IMR-90 (cell line): ENCODE measurements around the gene MARVELD3. TPM values are rescaled to one million over a fixed set of nuclear protein-coding genes. Genes with fewer than 3 reads are reported as not detected.

ENCODE experiments used
- ATAC-seq: fragments of 200-7000 bp; cut with Tn5 transposase; 2 replicates; pipeline ENCODE4 v1.9.1; 2020; ENCODE audit warnings: low read depth, mild to moderate bottlenecking, moderate library complexity
- BruUV-seq: library from RNA; stranded (reverse); fragments of 400-500 nt; replicated peaks from 2 replicates; lab custom pipeline; 2021; lab: Mats Ljungman, UMichigan
- CTCF ChIA-PET: fragments of 300-600 bp; formaldehyde crosslinking; extraction: SDS; loops from one replicate; lab custom pipeline; 2021; ENCODE audit warnings: antibody characterized with exemption; lab: Yijun Ruan, JAX
- POLR2A ChIA-PET: fragments of 300-600 bp; sonication (Branson Sonifier 250); formaldehyde crosslinking; loops from one replicate; lab custom pipeline; 2022; ENCODE audit warnings: antibody characterized with exemption; ENCODE audit not compliant: unreplicated experiment; lab: Charles Lee
- DNase-seq: peaks from one replicate; pipeline ENCODE4 v3.0.0; 2013
- H2AFZ ChIP-seq: replicated peaks from 2 replicates; pipeline ENCODE3; 2013; ENCODE audit warnings: low read length, mild to moderate bottlenecking; ENCODE audit not compliant: poor library complexity
- H2AK5ac ChIP-seq: 2 replicates; pipeline ENCODE4 v1.6.1; 2013; ENCODE audit warnings: low read depth, low read length, inconsistent platforms
- H2AK9ac ChIP-seq: replicated peaks from 2 replicates; pipeline ENCODE3; 2013; ENCODE audit warnings: mild to moderate bottlenecking, low read depth, low read length, moderate library complexity; ENCODE audit not compliant: poor library complexity
- H2BK120ac ChIP-seq: 2 replicates; pipeline ENCODE4 v1.6.1; 2013; ENCODE audit warnings: low read depth, low read length, inconsistent platforms
- H2BK15ac ChIP-seq: 3 replicates; pipeline ENCODE4 v1.6.1; 2013; ENCODE audit warnings: low read depth, low read length, inconsistent platforms
- H2BK20ac ChIP-seq: 2 replicates; pipeline ENCODE4 v1.6.1; 2013; ENCODE audit warnings: low read depth, mild to moderate bottlenecking, inconsistent platforms, low read length, moderate library complexity
- H2BK5ac ChIP-seq: 2 replicates; pipeline ENCODE4 v1.6.1; 2013; ENCODE audit warnings: mild to moderate bottlenecking, low read depth, low read length, inconsistent platforms; ENCODE audit not compliant: poor library complexity, severe bottlenecking
- H3K14ac ChIP-seq: replicated peaks from 2 replicates; pipeline ENCODE4 v1.6.1; 2013; ENCODE audit warnings: low read depth, low read length, inconsistent platforms
- H3K18ac ChIP-seq: 2 replicates; pipeline ENCODE4 v1.6.1; 2013; ENCODE audit warnings: low read depth, low read length, control low read depth
- H3K23ac ChIP-seq: 2 replicates; pipeline ENCODE4 v1.6.1; 2013; ENCODE audit warnings: low read depth, low read length, inconsistent platforms
- H3K27ac ChIP-seq: 2 replicates; pipeline ENCODE4 v1.5.1; 2013; ENCODE audit warnings: mild to moderate bottlenecking, control low read depth, low read length; ENCODE audit not compliant: insufficient read depth
- H3K27me3 ChIP-seq: 2 replicates; pipeline ENCODE4 v1.6.1; 2013; ENCODE audit warnings: low read length; ENCODE audit not compliant: control insufficient read depth, insufficient read depth
- H3K36me3 ChIP-seq: 2 replicates; pipeline ENCODE4 v1.6.1; 2013; ENCODE audit warnings: low read length, mixed read lengths; ENCODE audit not compliant: control insufficient read depth, insufficient read depth
- H3K4ac ChIP-seq: 2 replicates; pipeline ENCODE4 v1.6.1; 2013; ENCODE audit warnings: low read depth, low read length, inconsistent platforms
- H3K4me1 ChIP-seq: 2 replicates; pipeline ENCODE4 v1.6.1; 2013; ENCODE audit warnings: low read length, mixed read lengths; ENCODE audit not compliant: control insufficient read depth, insufficient read depth
- H3K4me2 ChIP-seq: 2 replicates; pipeline ENCODE4 v1.6.1; 2013; ENCODE audit warnings: low read depth, mild to moderate bottlenecking, control low read depth, low read length, moderate library complexity
- H3K4me3 ChIP-seq: 2 replicates; pipeline ENCODE4 v1.5.1; 2013; ENCODE audit warnings: low read depth, mild to moderate bottlenecking, control low read depth, low read length, moderate library complexity; ENCODE audit not compliant: insufficient read depth
- H3K56ac ChIP-seq: 2 replicates; pipeline ENCODE4 v1.6.1; 2013; ENCODE audit warnings: low read length, inconsistent platforms; ENCODE audit not compliant: insufficient read depth; ENCODE audit errors: extremely low read depth
- H3K79me1 ChIP-seq, 2 experiments: 2 replicates each; pipeline ENCODE4 v1.6.1; 2013; ENCODE audit warnings: low read length in 2 of 2, inconsistent platforms in 1 of 2, low read depth in 1 of 2
- H3K9ac ChIP-seq: 2 replicates; pipeline ENCODE4 v1.6.1; 2013; ENCODE audit warnings: low read depth, low read length, control low read depth
- H3K9me1 ChIP-seq: 2 replicates; pipeline ENCODE4 v1.6.1; 2013; ENCODE audit warnings: low read length, inconsistent platforms; ENCODE audit not compliant: insufficient read depth
- H3K9me3 ChIP-seq: 2 replicates; pipeline ENCODE4 v1.6.1; 2013; ENCODE audit warnings: low read length; ENCODE audit not compliant: control insufficient read depth, insufficient read depth
- H4K20me1 ChIP-seq: 2 replicates; pipeline ENCODE4 v1.6.1; 2013; ENCODE audit warnings: low read length, inconsistent platforms; ENCODE audit not compliant: insufficient read depth
- H4K5ac ChIP-seq: 2 replicates; pipeline ENCODE4 v1.6.1; 2013; ENCODE audit warnings: mild to moderate bottlenecking, low read depth, low read length, control low read depth
- H4K8ac ChIP-seq, 2 experiments: 2 replicates each; pipeline ENCODE4 v1.6.1; 2013; ENCODE audit warnings: low read depth in 2 of 2, low read length in 2 of 2, control low read depth in 1 of 2, inconsistent platforms in 1 of 2
- H4K91ac ChIP-seq: 2 replicates; pipeline ENCODE4 v1.6.1; 2013; ENCODE audit warnings: low read depth, low read length, inconsistent platforms; ENCODE audit not compliant: insufficient read depth
- BHLHE40 ChIP-seq: fragments of 150-350 bp; IDR thresholded peaks from 2 replicates; pipeline ENCODE4 v1.6.1; 2016; ENCODE audit warnings: mild to moderate bottlenecking, low read depth, low read length
- CHD1 ChIP-seq: IDR thresholded peaks from 2 replicates; pipeline ENCODE4 v1.6.1; 2012; ENCODE audit warnings: low read depth, low read length, improper control_type of control experiment
- FOS ChIP-seq: fragments of 150-350 bp; IDR thresholded peaks from 2 replicates; pipeline ENCODE4 v1.6.1; 2016; ENCODE audit warnings: low read depth, low read length
- MAFK ChIP-seq: IDR thresholded peaks from 2 replicates; pipeline ENCODE4 v1.6.1; 2012; ENCODE audit warnings: low read depth, low read length, improper control_type of control experiment
- MAZ ChIP-seq: IDR thresholded peaks from 2 replicates; pipeline ENCODE4 v1.6.1; 2012; ENCODE audit warnings: low read depth, mild to moderate bottlenecking, low read length, improper control_type of control experiment, moderate library complexity, borderline replicate concordance
- MXI1 ChIP-seq: IDR thresholded peaks from 2 replicates; pipeline ENCODE4 v1.6.1; 2012; ENCODE audit warnings: low read depth, mild to moderate bottlenecking, low read length, moderate library complexity, borderline replicate concordance
- NFE2L2 ChIP-seq: fragments of 150-350 bp; IDR thresholded peaks from 2 replicates; pipeline ENCODE4 v1.6.1; 2016; ENCODE audit warnings: low read depth, mild to moderate bottlenecking, low read length
- RAD21 ChIP-seq: IDR thresholded peaks from 2 replicates; pipeline ENCODE4 v1.6.1; 2012; ENCODE audit warnings: low read length, improper control_type of control experiment
- RCOR1 ChIP-seq: IDR thresholded peaks from 2 replicates; pipeline ENCODE4 v1.6.1; 2012; ENCODE audit warnings: mild to moderate bottlenecking, low read length, improper control_type of control experiment; ENCODE audit not compliant: insufficient replicate concordance
- RFX5 ChIP-seq: IDR thresholded peaks from 2 replicates; pipeline ENCODE4 v1.8.0; 2012; ENCODE audit warnings: low read depth, mild to moderate bottlenecking, low read length, moderate library complexity
- SMC3 ChIP-seq: fragments of 150-350 bp; IDR thresholded peaks from 2 replicates; pipeline ENCODE4 v1.6.1; 2016; ENCODE audit warnings: low read depth, mild to moderate bottlenecking, antibody characterized with exemption, low read length, moderate library complexity
- dilution Hi-C: fragments of 300-500 bp; cut with HindIII; formaldehyde crosslinking; loops from one replicate; pipeline ENCODE4 v1.14.3; 2018; ENCODE audit warnings: low sequenced_read_pairs; ENCODE audit not compliant: unreplicated experiment
- in situ Hi-C: fragments of 300-500 bp; cut with MboI; formaldehyde crosslinking; loops from 3 replicates; pipeline ENCODE4 v1.14.3; 2019; ENCODE audit warnings: low sequenced_read_pairs, inconsistent platforms, mixed read lengths
- intact Hi-C: fragments of 100-400 bp; cut with micrococcal nuclease; formaldehyde crosslinking; loops from 2 replicates; pipeline ENCODE4 v1.10.0; 2022
- polyA plus RNA-seq, 3 experiments: library from polyadenylated mRNA; depleted of rRNA; stranded (reverse); fragments of >200 nt; gene quantifications; 2 replicates each; pipeline ENCODE4 v1.2.3, GENCODE V29; 2012; ENCODE audit warnings: low replicate concordance in 1 of 3
- total RNA-seq: library from RNA; depleted of rRNA; stranded (reverse); fragments of >200 nt; gene quantifications from 2 replicates; pipeline ENCODE4 v1.2.3, GENCODE V29; 2012
- TF ChIP-seq, protein P1 (sequence below): fragments of 150-350 bp; IDR thresholded peaks from 2 replicates; pipeline ENCODE4 v1.6.1; 2016; ENCODE audit warnings: low read depth, mild to moderate bottlenecking, low read length, moderate library complexity, borderline replicate concordance
- TF ChIP-seq, protein P2 (sequence below): conservative IDR thresholded peaks from 2 replicates; pipeline ENCODE4 v1.5.1; 2012; ENCODE audit warnings: mild to moderate bottlenecking, low read depth, low read length, improper control_type of control experiment

MARVELD3 gene
- total and polyA plus RNA-seq, 2 of the 4 experiments (the other 2 are of a cell fraction), result not detected

DNA sequence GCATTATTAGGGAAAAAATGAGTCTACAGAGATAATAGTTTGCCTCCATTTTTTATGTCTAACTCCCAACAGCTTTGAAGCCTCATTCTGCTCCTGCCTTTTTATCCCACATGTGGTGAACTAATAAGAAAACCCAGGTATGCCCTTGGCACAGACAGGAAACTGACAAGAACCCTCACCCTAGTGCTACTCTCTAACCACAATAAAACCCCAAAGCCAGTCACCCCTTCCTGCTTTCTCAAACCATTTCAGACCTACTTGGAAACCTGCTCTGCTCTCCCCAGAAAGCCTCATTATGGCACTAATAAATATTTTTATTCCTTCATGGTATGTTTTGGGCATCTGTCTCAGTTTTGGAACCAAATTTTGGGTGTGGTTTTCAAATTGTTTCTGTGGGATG is 3.9 kb upstream of the MARVELD3 start:
- Histone ChIP-seq H3K4me2 (no peak overlapping the region), H2BK15ac (no peak overlapping the region), H3K4me1 (peaks cover 3% of the 10 kb centered on the region; the same call in 1 of the 2 replicates), H4K91ac (no peak overlapping the region), H3K4me3 (no peak overlapping the region), H3K4ac (no peak overlapping the region), H2AK5ac (no peak overlapping the region), H3K9ac (no peak overlapping the region), H3K18ac (no peak overlapping the region), H2AFZ (no peak overlapping the region), H3K79me1 (no peaks in the 10 kb centered on the region), H3K27me3 (peaks cover 27% of the 10 kb centered on the region), H2BK5ac (no peak overlapping the region), H3K23ac (no peak overlapping the region), H2AK9ac (no peak overlapping the region), H4K5ac (no peak overlapping the region), H4K8ac (no peak overlapping the region), H3K14ac (no peak overlapping the region), H3K27ac (no peak overlapping the region), H3K9me3 (peaks cover 3% of the 10 kb centered on the region; the same call in 1 of the 2 replicates), H2BK120ac (no peak overlapping the region), H3K36me3 (no peaks in the 10 kb centered on the region), H4K20me1 (no peaks in the 10 kb centered on the region), H3K56ac (no peak overlapping the region), H2BK20ac (no peak overlapping the region), H3K9me1 (no peaks in the 10 kb centered on the region)
- ATAC-seq (no peak), DNase-seq (no peak)
- ChIA-PET CTCF (no interaction called here), POLR2A (interaction anchor here (0.6 kb wide), 1 partner anchor 67 kb away, joined by 4 read pairs; no protein-coding TSS in a partner anchor)
- intact Hi-C loops, result no loop called here
- dilution Hi-C loops, result no loop called here
- no TSS peak for BruUV-seq
- in situ Hi-C loops, result no loop called here
- TF ChIP-seq FOS, result no peak
- no peak for TF ChIP-seq CHD1
- TF ChIP-seq MAZ, result no peak
- TF ChIP-seq RCOR1, result no peak
- TF ChIP-seq, protein P1, sequence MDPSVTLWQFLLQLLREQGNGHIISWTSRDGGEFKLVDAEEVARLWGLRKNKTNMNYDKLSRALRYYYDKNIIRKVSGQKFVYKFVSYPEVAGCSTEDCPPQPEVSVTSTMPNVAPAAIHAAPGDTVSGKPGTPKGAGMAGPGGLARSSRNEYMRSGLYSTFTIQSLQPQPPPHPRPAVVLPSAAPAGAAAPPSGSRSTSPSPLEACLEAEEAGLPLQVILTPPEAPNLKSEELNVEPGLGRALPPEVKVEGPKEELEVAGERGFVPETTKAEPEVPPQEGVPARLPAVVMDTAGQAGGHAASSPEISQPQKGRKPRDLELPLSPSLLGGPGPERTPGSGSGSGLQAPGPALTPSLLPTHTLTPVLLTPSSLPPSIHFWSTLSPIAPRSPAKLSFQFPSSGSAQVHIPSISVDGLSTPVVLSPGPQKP, result no peak
- TF ChIP-seq BHLHE40, result no peak
- TF ChIP-seq MAFK, result no peak
- TF ChIP-seq, protein P2, sequence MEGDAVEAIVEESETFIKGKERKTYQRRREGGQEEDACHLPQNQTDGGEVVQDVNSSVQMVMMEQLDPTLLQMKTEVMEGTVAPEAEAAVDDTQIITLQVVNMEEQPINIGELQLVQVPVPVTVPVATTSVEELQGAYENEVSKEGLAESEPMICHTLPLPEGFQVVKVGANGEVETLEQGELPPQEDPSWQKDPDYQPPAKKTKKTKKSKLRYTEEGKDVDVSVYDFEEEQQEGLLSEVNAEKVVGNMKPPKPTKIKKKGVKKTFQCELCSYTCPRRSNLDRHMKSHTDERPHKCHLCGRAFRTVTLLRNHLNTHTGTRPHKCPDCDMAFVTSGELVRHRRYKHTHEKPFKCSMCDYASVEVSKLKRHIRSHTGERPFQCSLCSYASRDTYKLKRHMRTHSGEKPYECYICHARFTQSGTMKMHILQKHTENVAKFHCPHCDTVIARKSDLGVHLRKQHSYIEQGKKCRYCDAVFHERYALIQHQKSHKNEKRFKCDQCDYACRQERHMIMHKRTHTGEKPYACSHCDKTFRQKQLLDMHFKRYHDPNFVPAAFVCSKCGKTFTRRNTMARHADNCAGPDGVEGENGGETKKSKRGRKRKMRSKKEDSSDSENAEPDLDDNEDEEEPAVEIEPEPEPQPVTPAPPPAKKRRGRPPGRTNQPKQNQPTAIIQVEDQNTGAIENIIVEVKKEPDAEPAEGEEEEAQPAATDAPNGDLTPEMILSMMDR, result no peak
- no peak for TF ChIP-seq MXI1
- no peak for TF ChIP-seq RAD21
- no peak for TF ChIP-seq SMC3
- no peak for TF ChIP-seq RFX5
- TF ChIP-seq NFE2L2, result no peak
